Central memory CD4-positive, alpha-beta T cell (primary cell): Measurements from ENCODE around the gene SNAPC4.
"Not testable (repeated sequence)": the region's sequence is repeated elsewhere in the genome, so short reads cannot be mapped to it uniquely, and the experiment has no call there.

Experiments
- DNase-seq: peaks from one replicate; pipeline ENCODE4 v3.0.0; 2022

The SNAPC4 gene

GRCh38 chr9:136433849-136434579 lies 34.0 kb upstream of the SNAPC4 start:
- DNase-seq, result no peak

- no peak for DNase-seq
Observed at GRCh38 chr9:136433043-136433715, 33.2 kb upstream of the SNAPC4 start.

GRCh38 chr9:136432591-136432990 lies 32.6 kb upstream of the SNAPC4 start:
- DNase-seq, result no peak

GRCh38 chr9:136431782-136432350 lies 31.9 kb upstream of the SNAPC4 start:
- DNase-seq, result no peak

GRCh38 chr9:136430588-136431234 lies 30.7 kb upstream of the SNAPC4 start:
- DNase-seq, result no peak

GRCh38 chr9:136429683-136430491 lies 29.9 kb upstream of the SNAPC4 start:
- no peak for DNase-seq

GRCh38 chr9:136429075-136429628 lies 29.2 kb upstream of the SNAPC4 start:
- DNase-seq, result no peak

GRCh38 chr9:136426787-136427186 lies 26.8 kb upstream of the SNAPC4 start:
- DNase-seq, result no peak

- not testable (repeated sequence) for DNase-seq
Observed at GRCh38 chr9:136425367-136425766, 25.4 kb upstream of the SNAPC4 start.

GRCh38 chr9:136424750-136425362 lies 24.9 kb upstream of the SNAPC4 start:
- no peak for DNase-seq

- DNase-seq, result no peak
Observed at GRCh38 chr9:136423432-136424146, 23.6 kb upstream of the SNAPC4 start.

- no peak for DNase-seq
Observed at GRCh38 chr9:136422876-136423275, 22.9 kb upstream of the SNAPC4 start.

GRCh38 chr9:136421791-136422190 lies 21.8 kb upstream of the SNAPC4 start:
- DNase-seq, result no peak

- DNase-seq, result no peak
Observed at GRCh38 chr9:136419092-136419420, 19.1 kb upstream of the SNAPC4 start.

- DNase-seq, result no peak
Observed at GRCh38 chr9:136418182-136419091, 18.5 kb upstream of the SNAPC4 start.

GRCh38 chr9:136416914-136417313 lies 16.9 kb upstream of the SNAPC4 start:
- no peak for DNase-seq

- DNase-seq, result no peak
Observed at GRCh38 chr9:136416427-136416826, 16.5 kb upstream of the SNAPC4 start.

GRCh38 chr9:136412962-136413361 lies 13.0 kb upstream of the SNAPC4 start:
- DNase-seq, result no peak

- no peak for DNase-seq
Observed at GRCh38 chr9:136411378-136411777, 11.4 kb upstream of the SNAPC4 start.
